ENCODE results near the gene UPB1.
A peak's percentile ranks its signal among the peaks of the same experiment; 100 is the strongest.

Gene UPB1

GRCh38 chr22:24494528-24495364 lies at the start of gene UPB1:
Gene UPB1, plus strand, starts transcription at chr22:24495332. Its CDS starts 72 bp downstream, at chr22:24495404.
- Mint-ChIP-seq H3K27ac (no peak within 1 kb of the TSS), H3K9me3 (ENCODE audit: low read depth) (no peaks in the 10 kb centered on the region), H3K4me3 (no peak within 1 kb of the TSS), H3K36me3 (peaks cover 4% of the 10 kb centered on the region), H3K4me1 (ENCODE audit: low read depth) (peaks cover 17% of the 10 kb centered on the region), H3K27me3 (peaks cover 4% of the 10 kb centered on the region)

GRCh38 chr22:24445481-24446259 lies 49.5 kb upstream of the UPB1 start:
- Mint-ChIP-seq H3K4me3 (no peak overlapping the region), H3K4me1 (ENCODE audit: low read depth) (peaks cover 60% of the 10 kb centered on the region), H3K27me3 (no peaks in the 10 kb centered on the region), H3K36me3 (peaks cover 10% of the 10 kb centered on the region), H3K27ac (peak overlapping the region; percentile 76), H3K9me3 (ENCODE audit: low read depth) (no peaks in the 10 kb centered on the region)

DNA sequence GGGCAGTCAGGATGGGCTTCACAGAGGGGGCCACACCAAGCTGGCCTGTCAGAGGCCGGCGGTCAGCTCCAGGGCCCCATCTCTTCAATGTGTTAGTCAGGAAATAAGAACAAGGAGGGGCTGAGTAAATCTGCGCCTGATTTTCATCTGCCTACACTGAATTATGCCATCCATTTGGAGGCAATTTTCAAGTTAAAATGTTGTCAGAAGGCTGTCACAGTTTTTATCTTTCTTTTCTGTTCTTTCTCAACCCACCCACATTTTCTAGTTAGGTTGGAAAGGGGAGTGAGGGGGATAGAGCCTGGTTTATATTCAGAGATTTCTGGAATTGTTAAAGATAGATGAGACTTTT lies 48.9 kb upstream of the UPB1 start:
- peak overlapping the region; percentile 76 for H3K27ac Mint-ChIP-seq
- peaks cover 5% of the 10 kb centered on the region for H3K36me3 Mint-ChIP-seq
- no peaks in the 10 kb centered on the region for H3K9me3 Mint-ChIP-seq (ENCODE audit: low read depth)
- H3K27me3 Mint-ChIP-seq, result no peaks in the 10 kb centered on the region
- H3K4me3 Mint-ChIP-seq, result no peak overlapping the region
- H3K4me1 Mint-ChIP-seq (ENCODE audit: low read depth), result peaks cover 54% of the 10 kb centered on the region

DNA sequence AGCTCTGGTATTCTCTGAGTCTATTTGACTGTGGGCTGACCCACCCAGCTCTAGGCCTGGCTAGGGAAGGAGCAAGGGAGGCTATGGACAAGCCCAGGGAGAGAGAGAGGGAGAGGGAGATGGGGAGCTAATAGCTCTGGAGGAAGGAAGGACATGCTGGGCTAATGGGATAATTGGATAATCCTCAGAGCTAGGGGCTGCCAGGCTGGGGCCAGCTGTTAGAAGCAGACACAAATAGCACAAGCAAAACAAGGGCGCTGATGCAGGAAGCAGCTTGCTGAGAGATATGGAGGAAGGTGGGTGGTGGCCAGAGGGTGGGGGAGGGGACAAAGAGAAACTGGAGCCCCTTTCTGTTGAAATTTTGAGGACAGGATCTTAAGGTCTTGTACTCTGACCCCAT lies 44.5 kb upstream of the UPB1 start:
- H3K4me1 Mint-ChIP-seq (ENCODE audit: low read depth), result peaks cover 28% of the 10 kb centered on the region
- H3K27ac Mint-ChIP-seq, result no peak overlapping the region
- H3K4me3 Mint-ChIP-seq, result no peak overlapping the region
- no peaks in the 10 kb centered on the region for H3K9me3 Mint-ChIP-seq (ENCODE audit: low read depth)
- H3K36me3 Mint-ChIP-seq, result peaks cover 2% of the 10 kb centered on the region
- H3K27me3 Mint-ChIP-seq, result no peaks in the 10 kb centered on the region

GRCh38 chr22:24451162-24451561 lies 44.0 kb upstream of the UPB1 start:
- no peak overlapping the region for H3K27ac Mint-ChIP-seq
- H3K9me3 Mint-ChIP-seq (ENCODE audit: low read depth), result no peaks in the 10 kb centered on the region
- peaks cover 23% of the 10 kb centered on the region for H3K4me1 Mint-ChIP-seq (ENCODE audit: low read depth)
- peaks cover 2% of the 10 kb centered on the region for H3K36me3 Mint-ChIP-seq
- H3K4me3 Mint-ChIP-seq, result no peak overlapping the region
- H3K27me3 Mint-ChIP-seq, result no peaks in the 10 kb centered on the region

DNA sequence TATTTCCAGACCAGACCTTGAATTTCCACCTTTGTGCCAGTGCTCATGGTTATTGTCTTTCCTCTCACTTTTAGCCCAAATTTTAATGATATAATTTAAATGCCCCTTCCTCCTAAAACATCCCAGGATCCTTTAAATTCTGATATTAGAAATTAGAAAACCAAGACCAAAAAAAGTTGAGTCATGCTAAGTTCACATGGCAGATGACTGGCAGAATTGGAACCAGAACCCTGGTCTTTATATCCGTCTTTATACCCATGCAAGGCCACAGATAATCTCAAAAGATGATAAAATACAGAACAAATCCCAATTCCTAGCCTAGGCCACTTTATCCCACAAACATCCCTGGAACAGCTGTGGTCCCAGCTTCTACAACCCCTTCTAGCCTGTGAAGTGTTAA lies 41.3 kb upstream of the UPB1 start:
- peaks cover 2% of the 10 kb centered on the region for H3K36me3 Mint-ChIP-seq
- H3K27ac Mint-ChIP-seq, result no peak overlapping the region
- H3K9me3 Mint-ChIP-seq (ENCODE audit: low read depth), result no peaks in the 10 kb centered on the region
- H3K4me3 Mint-ChIP-seq, result no peak overlapping the region
- H3K27me3 Mint-ChIP-seq, result no peaks in the 10 kb centered on the region
- H3K4me1 Mint-ChIP-seq (ENCODE audit: low read depth), result peaks cover 13% of the 10 kb centered on the region

GRCh38 chr22:24455039-24455438 lies 40.1 kb upstream of the UPB1 start:
- no peak overlapping the region for H3K4me3 Mint-ChIP-seq
- H3K27ac Mint-ChIP-seq, result no peak overlapping the region
- no peaks in the 10 kb centered on the region for H3K27me3 Mint-ChIP-seq
- no peaks in the 10 kb centered on the region for H3K9me3 Mint-ChIP-seq (ENCODE audit: low read depth)
- H3K4me1 Mint-ChIP-seq (ENCODE audit: low read depth), result peaks cover 7% of the 10 kb centered on the region
- no peaks in the 10 kb centered on the region for H3K36me3 Mint-ChIP-seq

GRCh38 chr22:24455751-24456426 lies 39.2 kb upstream of the UPB1 start:
- H3K4me1 Mint-ChIP-seq (ENCODE audit: low read depth), result peaks cover 4% of the 10 kb centered on the region
- no peaks in the 10 kb centered on the region for H3K27me3 Mint-ChIP-seq
- no peaks in the 10 kb centered on the region for H3K36me3 Mint-ChIP-seq
- H3K4me3 Mint-ChIP-seq, result no peak overlapping the region
- no peaks in the 10 kb centered on the region for H3K9me3 Mint-ChIP-seq (ENCODE audit: low read depth)
- H3K27ac Mint-ChIP-seq, result no peak overlapping the region

- peaks cover 3% of the 10 kb centered on the region for H3K4me1 Mint-ChIP-seq (ENCODE audit: low read depth)
- no peaks in the 10 kb centered on the region for H3K9me3 Mint-ChIP-seq (ENCODE audit: low read depth)
Measured at GRCh38 chr22:24457894-24458420, 37.2 kb upstream of the UPB1 start.

GRCh38 chr22:24459911-24460310 lies 35.2 kb upstream of the UPB1 start:
- no peak overlapping the region for H3K27ac Mint-ChIP-seq

More at GRCh38 chr22:24457894-24458420, 37.2 kb upstream of the UPB1 start:
- Mint-ChIP-seq H3K27me3 (no peaks in the 10 kb centered on the region), H3K36me3 (no peaks in the 10 kb centered on the region), H3K4me3 (no peak overlapping the region), H3K27ac (no peak overlapping the region)

GRCh38 chr22:24460418-24461089 lies 34.6 kb upstream of the UPB1 start:
- H3K27ac Mint-ChIP-seq, result no peak overlapping the region
- no peaks in the 10 kb centered on the region for H3K27me3 Mint-ChIP-seq
- H3K9me3 Mint-ChIP-seq (ENCODE audit: low read depth), result no peaks in the 10 kb centered on the region
- peaks cover 6% of the 10 kb centered on the region for H3K4me1 Mint-ChIP-seq (ENCODE audit: low read depth)
- no peaks in the 10 kb centered on the region for H3K36me3 Mint-ChIP-seq
- no peak overlapping the region for H3K4me3 Mint-ChIP-seq

More at GRCh38 chr22:24459911-24460310, 35.2 kb upstream of the UPB1 start:
- H3K36me3 Mint-ChIP-seq, result no peaks in the 10 kb centered on the region
- H3K27me3 Mint-ChIP-seq, result no peaks in the 10 kb centered on the region
- H3K4me3 Mint-ChIP-seq, result no peak overlapping the region
- no peaks in the 10 kb centered on the region for H3K9me3 Mint-ChIP-seq (ENCODE audit: low read depth)
- peaks cover 3% of the 10 kb centered on the region for H3K4me1 Mint-ChIP-seq (ENCODE audit: low read depth)

DNA sequence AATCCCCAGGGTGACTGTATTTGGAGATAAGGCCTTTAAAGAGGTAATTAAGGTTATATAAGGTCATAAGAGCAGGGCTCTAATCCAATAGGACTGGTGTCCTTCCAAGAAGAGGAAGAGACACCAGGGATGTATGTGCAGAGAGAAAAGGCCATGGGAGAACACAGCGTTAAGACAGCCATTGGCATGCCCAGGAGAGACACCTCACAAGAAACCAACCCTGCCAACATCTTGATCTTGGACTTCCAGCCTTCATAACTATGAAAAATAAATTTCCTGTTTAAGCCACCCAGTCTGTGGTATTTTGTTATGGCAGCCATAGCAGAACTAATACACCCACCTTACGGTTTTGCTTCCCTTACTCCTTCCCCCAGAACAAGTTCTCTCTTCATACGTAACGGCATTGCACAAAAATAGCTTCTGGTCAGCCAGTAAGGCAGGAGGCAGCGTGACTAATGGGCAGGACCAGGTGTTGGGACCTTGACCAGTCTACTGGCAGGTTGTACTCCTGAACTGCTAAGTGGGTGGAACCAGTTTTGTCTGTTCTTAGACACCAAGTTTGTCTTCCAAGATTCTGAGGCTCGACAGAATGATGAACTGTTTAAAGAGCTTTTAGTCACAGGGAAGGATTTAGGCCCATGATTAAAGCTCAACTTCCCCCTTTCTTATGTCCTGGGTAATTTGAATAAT lies 31.9 kb upstream of the UPB1 start:
- no peaks in the 10 kb centered on the region for H3K36me3 Mint-ChIP-seq
- H3K27ac Mint-ChIP-seq, result no peak overlapping the region
- no peaks in the 10 kb centered on the region for H3K9me3 Mint-ChIP-seq (ENCODE audit: low read depth)
- no peaks in the 10 kb centered on the region for H3K27me3 Mint-ChIP-seq
- H3K4me3 Mint-ChIP-seq, result no peak overlapping the region
- H3K4me1 Mint-ChIP-seq (ENCODE audit: low read depth), result peaks cover 15% of the 10 kb centered on the region

GRCh38 chr22:24465566-24465965 lies 29.6 kb upstream of the UPB1 start:
- H3K27me3 Mint-ChIP-seq, result no peaks in the 10 kb centered on the region
- H3K36me3 Mint-ChIP-seq, result no peaks in the 10 kb centered on the region
- H3K4me3 Mint-ChIP-seq, result no peak overlapping the region
- no peak overlapping the region for H3K27ac Mint-ChIP-seq
- no peaks in the 10 kb centered on the region for H3K9me3 Mint-ChIP-seq (ENCODE audit: low read depth)
- peaks cover 15% of the 10 kb centered on the region for H3K4me1 Mint-ChIP-seq (ENCODE audit: low read depth)

- Mint-ChIP-seq H3K9me3 (ENCODE audit: low read depth) (no peaks in the 10 kb centered on the region), H3K27ac (no peak overlapping the region), H3K36me3 (no peaks in the 10 kb centered on the region), H3K4me1 (ENCODE audit: low read depth) (peaks cover 12% of the 10 kb centered on the region), H3K4me3 (no peak overlapping the region), H3K27me3 (no peaks in the 10 kb centered on the region)
Measured at GRCh38 chr22:24465975-24466374, 29.2 kb upstream of the UPB1 start.

All from activated naive CD8-positive, alpha-beta T cell (primary cell).